ENCODE results near the gene ENKUR. TPM values are rescaled to one million over a fixed set of nuclear protein-coding genes. Genes with fewer than 3 reads are reported as not detected.
"Not testable (repeated sequence)": the region's sequence is repeated elsewhere in the genome, so short reads cannot be mapped to it uniquely, and the experiment has no call there.

Gene ENKUR
- total RNA-seq, 1 donor from 2014 or later, result 0.09 TPM

GRCh38 chr10:24983130-24983529, 32.8 kb downstream of the ENKUR start:
- ATAC-seq (no peak), DNase-seq (ENCODE audit: low spot score) (no peak)
- intact Hi-C loops (cut with DNase I), result no loop called here

DNA sequence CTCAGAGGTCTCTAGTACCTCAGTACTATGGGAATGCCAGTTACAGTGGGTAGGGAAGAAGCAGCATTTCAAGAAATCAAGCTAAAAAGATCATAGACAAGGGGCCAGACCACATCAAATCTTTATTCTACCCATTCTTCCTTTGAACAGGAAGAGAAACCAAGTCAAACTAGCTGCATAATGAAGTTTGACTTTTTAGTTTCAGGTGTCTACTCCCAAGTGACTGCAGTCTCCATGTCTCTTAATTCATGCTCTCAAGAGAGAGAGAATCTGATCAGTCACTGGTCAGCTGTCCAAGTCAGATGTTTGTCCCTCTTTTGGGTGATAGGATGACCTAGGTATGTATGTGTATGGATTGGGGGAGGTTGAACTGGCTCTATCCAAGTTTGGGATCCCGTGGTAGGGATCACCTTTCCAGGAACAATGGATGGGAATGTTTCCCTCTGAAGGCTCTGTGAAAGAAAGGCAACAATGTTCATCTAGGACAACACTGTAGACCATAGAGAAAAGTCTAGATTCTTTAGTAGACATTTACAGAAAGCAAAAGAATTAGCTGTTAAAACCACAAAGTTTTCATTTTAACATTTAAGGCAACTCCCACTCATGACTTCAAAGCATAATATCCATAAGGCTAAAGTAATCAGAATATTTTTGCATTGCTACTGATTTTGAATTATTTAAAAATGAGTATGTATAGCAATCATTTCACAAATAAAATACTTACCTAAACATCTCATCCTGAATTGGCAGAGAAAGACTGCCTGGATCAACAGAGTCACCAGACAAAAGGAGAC, 33.4 kb downstream of the ENKUR start:
- DNase-seq (ENCODE audit: low spot score) (no peak), ATAC-seq (no peak)
- intact Hi-C loops (cut with DNase I), result no loop called here

DNA sequence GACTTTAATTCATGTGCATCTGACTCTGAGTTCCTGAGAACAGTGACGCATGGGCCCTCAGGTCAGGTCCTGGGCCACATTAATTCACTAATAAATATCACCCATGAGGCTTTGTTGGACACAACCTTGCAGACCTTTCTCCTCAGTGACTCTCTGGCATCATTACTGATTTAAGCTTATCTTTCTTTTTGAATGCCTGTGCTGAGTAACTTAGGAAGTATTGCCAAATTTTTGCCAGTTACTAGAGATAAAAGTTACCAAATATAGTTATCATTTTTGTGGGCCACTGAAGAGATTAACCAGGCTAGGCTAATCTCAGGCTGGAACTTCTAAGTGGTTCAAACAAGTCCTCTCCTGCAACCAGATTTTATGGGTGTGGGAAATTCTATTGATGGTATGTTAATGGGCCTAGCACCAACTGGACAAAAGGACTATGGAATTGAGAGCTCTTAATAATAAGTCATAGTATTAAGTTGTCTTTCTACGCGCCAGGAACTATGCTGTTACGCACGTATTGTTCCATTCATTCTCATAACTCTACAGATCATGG, 34.7 kb downstream of the ENKUR start:
- ATAC-seq (no peak), DNase-seq (ENCODE audit: low spot score) (no peak)
- intact Hi-C loops (cut with DNase I), result no loop called here

DNA sequence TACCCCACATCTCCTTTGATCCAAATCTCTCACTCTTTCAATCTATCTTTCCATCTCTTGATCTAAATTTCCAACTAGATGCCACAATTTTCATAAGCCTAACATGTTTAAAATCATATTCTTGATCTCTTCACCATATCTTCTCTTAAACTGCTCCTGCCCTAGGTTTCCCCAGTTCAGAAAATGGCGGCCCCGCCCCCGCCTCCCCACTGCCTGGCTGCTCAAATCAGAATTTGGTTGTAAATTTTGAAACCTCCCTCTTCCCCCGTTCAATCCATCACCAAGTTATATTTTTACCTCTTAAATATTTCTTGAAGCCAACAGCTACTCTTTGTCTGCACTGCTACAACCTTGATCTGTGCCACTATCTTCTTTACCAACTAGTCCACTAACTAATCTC, 36.3 kb downstream of the ENKUR start:
- DNase-seq (ENCODE audit: low spot score), result no peak
- no peak for ATAC-seq
- intact Hi-C loops (cut with DNase I), result no loop called here

DNA sequence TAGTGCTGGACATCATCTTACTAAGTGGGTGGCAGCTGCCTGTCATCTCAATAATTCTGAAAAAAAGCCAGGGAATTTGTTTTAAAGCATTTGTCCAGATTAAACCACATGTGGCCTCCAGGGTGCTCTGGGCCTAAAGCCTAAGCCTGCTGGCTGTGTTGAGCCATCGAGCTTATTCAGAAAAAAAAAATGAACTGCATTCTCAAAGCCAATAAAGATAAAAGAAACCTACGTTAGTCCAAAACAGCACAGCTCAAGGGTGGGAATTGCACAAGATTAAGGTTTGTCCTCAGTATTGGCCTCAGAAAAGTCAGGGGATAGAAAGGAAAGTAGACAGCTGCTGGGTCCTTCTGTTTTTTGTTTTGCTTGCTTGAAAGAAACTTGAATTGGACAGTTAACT, 41.0 kb downstream of the ENKUR start:
- DNase-seq (ENCODE audit: low spot score) (no peak), ATAC-seq (peak; percentile 96)
- intact Hi-C loops (cut with DNase I), result no loop called here

DNA sequence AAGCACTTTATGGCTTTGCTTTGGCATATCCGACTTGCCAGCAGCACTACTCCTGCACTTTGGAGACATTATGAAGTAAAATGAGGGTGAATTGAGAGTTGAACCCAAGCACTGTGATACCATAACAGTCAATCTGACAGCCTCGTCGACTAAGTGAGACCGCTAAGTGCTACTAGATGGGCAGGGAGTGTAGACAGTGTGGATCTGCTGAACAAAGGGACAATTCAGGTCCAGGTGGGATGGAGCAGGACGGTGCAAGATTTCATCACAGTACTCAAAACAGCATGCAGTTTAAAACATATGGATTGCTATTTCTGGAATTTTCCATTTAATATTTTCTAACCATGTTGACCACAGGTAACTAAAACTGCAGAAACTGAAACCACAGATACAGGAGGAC, 42.8 kb downstream of the ENKUR start:
- intact Hi-C loops (cut with DNase I), result no loop called here
- no peak for DNase-seq (ENCODE audit: low spot score)
- no peak for ATAC-seq

- intact Hi-C loops (cut with DNase I), result no loop called here
- DNase-seq (ENCODE audit: low spot score) (no peak), ATAC-seq (no peak)
These were observed 44.6 kb downstream of the ENKUR start for GRCh38 chr10:24971374-24971773.

GRCh38 chr10:24969841-24970281, 46.1 kb downstream of the ENKUR start:
- ATAC-seq, result peak; percentile 90
- DNase-seq (ENCODE audit: low spot score), result no peak
- intact Hi-C loops (cut with DNase I), result no loop called here

GRCh38 chr10:24968951-24969350, 47.0 kb downstream of the ENKUR start:
- DNase-seq (ENCODE audit: low spot score); ATAC-seq; intact Hi-C loops (cut with DNase I): not testable (repeated sequence)

GRCh38 chr10:24968349-24968748, 47.6 kb downstream of the ENKUR start:
- ATAC-seq (no peak), DNase-seq (ENCODE audit: low spot score) (no peak)
- intact Hi-C loops (cut with DNase I), result no loop called here

GRCh38 chr10:24966962-24967481, 48.9 kb downstream of the ENKUR start:
- DNase-seq (ENCODE audit: low spot score) (no peak), ATAC-seq (no peak)
- intact Hi-C loops (cut with DNase I), result no loop called here

- no peak for DNase-seq (ENCODE audit: low spot score)
These were observed 50.9 kb downstream of the ENKUR start for GRCh38 chr10:24965051-24965450.

DNA sequence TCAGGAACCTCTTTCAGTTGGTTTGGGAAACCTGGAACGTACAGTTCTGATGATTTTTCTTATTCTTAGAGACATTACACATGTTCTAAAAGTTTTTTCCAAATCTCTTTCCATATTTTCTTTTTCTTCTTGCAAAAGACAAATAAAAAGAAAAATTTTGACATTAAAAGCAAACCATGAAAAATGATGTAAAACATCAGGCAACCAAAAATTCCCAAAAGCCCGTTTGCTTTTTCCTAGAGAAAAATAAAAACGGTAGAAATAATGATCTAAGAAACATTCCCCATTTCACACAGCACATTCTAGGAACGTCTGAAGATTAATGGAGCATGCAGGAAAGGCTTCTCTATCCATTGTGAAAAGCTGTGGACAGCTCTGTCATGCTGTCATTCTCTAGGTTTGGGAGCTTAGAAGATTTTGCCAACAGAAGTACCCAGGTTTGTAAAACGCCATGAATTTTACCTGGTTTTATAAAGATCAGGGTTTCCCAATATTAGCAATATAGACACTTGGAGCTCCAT, 52.4 kb downstream of the ENKUR start:
- intact Hi-C loops (cut with DNase I), result no loop called here
- no peak for ATAC-seq
- no peak for DNase-seq (ENCODE audit: low spot score)

More at GRCh38 chr10:24965051-24965450, 50.9 kb downstream of the ENKUR start:
- intact Hi-C loops (cut with DNase I), result no loop called here
- ATAC-seq, result no peak

GRCh38 chr10:24962995-24963394, 53.0 kb downstream of the ENKUR start:
- intact Hi-C loops (cut with DNase I), result no loop called here
- DNase-seq (ENCODE audit: low spot score) (no peak), ATAC-seq (no peak)

DNA sequence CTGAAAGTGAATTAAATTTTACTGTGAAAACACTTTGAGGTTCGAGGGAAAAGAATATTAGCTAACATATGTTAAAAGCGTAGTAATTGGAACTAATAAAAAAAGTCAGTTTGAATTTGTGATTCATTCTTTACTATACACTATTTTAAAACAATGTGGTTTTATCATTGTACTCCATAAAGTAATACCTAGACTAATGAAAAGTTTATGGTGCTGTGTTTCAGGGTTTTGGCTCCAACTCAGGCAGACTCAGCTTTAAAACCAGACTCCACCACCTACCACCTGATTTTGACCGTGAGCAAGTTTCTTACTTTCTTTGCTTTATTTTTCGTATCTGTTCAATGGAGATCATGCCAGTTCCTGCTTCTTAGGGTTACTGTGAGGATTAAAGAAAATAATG, 54.4 kb downstream of the ENKUR start:
- intact Hi-C loops (cut with DNase I), result no loop called here
- ATAC-seq (no peak), DNase-seq (ENCODE audit: low spot score) (no peak)

DNA sequence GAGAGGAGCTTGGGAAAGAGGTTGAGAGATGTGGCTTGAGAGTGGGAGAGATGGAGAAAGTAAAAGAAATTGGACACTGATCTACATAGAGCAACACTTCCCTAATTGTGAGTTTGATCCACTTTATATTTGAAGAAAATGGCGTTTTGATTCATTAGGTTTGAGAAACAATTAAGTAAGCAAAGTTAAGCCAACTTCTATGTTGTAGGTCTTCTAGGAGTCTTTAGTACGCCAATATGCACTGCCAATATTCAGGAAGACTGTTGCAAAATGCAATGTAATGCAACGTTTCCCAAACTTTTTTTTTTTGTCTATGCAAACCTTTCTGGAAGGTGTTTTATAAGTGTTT, 56.6 kb downstream of the ENKUR start:
- DNase-seq (ENCODE audit: low spot score) (no peak), ATAC-seq (no peak)
- intact Hi-C loops (cut with DNase I), result no loop called here

GRCh38 chr10:24958721-24959381, 57.1 kb downstream of the ENKUR start:
- intact Hi-C loops (cut with DNase I), result no loop called here
- peak; percentile 94 for ATAC-seq
- DNase-seq (ENCODE audit: low spot score), result no peak

- peak; percentile 93 for ATAC-seq
- intact Hi-C loops (cut with DNase I), result no loop called here
- no peak for DNase-seq (ENCODE audit: low spot score)
These were observed 57.8 kb downstream of the ENKUR start for GRCh38 chr10:24958091-24958720.

DNA sequence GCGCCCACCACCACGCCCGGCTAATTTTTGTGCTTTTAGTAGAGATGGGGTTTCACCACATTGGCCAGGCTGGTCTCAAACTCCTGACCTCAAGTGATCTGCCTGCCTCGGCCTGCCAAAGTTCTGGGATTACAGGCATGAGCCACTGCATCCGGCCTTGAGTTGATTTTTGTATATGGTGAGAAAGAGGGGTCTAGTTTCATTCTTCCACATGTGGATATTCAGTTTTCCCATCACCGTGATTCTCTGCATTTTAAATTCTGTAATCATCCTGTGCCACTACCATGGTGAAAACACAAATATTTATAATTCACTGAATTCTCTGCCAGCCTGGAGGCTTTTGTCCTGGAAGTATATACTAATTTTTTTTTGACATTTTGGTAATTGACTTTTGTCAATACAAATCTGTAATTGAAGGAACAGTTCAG, 58.3 kb downstream of the ENKUR start:
- intact Hi-C loops (cut with DNase I); ATAC-seq; DNase-seq (ENCODE audit: low spot score): not testable (repeated sequence)

Measured in sciatic nerve (tissue), 2 donors.